GM12878 (cell line): Measurements from ENCODE around the gene ABCA2. TPM values are rescaled to one million over a fixed set of nuclear protein-coding genes. Genes with fewer than 3 reads are reported as not detected.

Experiments
- ATAC-seq: fragments of 200-7000 bp; cut with Tn5 transposase; 3 replicates; pipeline ENCODE4 v1.9.1; 2020; ENCODE audit warnings: mild to moderate bottlenecking, moderate library complexity
- BruUV-seq: library from RNA; stranded (reverse); fragments of 400-500 nt; replicated peaks from 2 replicates; lab custom pipeline; 2021; lab: Mats Ljungman, UMichigan
- CTCF ChIA-PET: fragments of 300-600 bp; sonication (Branson Sonifier 250); formaldehyde crosslinking; extraction: SDS; loops from one replicate; lab custom pipeline; 2021; ENCODE audit warnings: inconsistent platforms; lab: Yijun Ruan, JAX
- POLR2A ChIA-PET: fragments of 350-600 bp; formaldehyde crosslinking; extraction: SDS; loops from one replicate; lab custom pipeline; 2021; ENCODE audit warnings: inconsistent platforms; lab: Charles Lee
- RAD21 ChIA-PET: fragments of 300-600 bp; sonication (Branson Sonifier 250); formaldehyde crosslinking; loops from one replicate; lab custom pipeline; 2023; ENCODE audit warnings: antibody characterized with exemption; ENCODE audit not compliant: unreplicated experiment; lab: Charles Lee
- SMC1A ChIA-PET: fragments of 300-600 bp; sonication (Branson Sonifier 250); formaldehyde crosslinking; loops from one replicate; lab custom pipeline; 2023; ENCODE audit not compliant: unreplicated experiment, uncharacterized antibody; lab: Charles Lee
- DNase-seq: peaks from one replicate; pipeline ENCODE4 v3.0.0-alpha.2; 2011; ENCODE audit warnings: low read depth, low spot score
- FAIRE-seq: peaks from 3 replicates; lab custom pipeline; 2011; peaks lifted over from hg19 to GRCh38; lab: Jason Lieb, UNC
- H2AFZ ChIP-seq: 2 replicates; pipeline ENCODE4 v1.6.0; 2011; ENCODE audit warnings: low read depth, low read length, control low read depth; ENCODE audit not compliant: control insufficient read depth
- H3K27ac ChIP-seq: 2 replicates; pipeline ENCODE4 v1.5.1; 2011; ENCODE audit warnings: control low read depth; ENCODE audit not compliant: control insufficient read depth, insufficient read depth
- H3K27me3 ChIP-seq, 2 experiments: replicated peaks in 1 of 2; 2 replicates each; pipeline versions ENCODE4 v1.6.0 to v1.6.1; 2011; ENCODE audit warnings: low read length in 1 of 2; ENCODE audit not compliant: control insufficient read depth in 2 of 2, insufficient read depth in 2 of 2
- H3K36me3 ChIP-seq, 2 experiments: 2 replicates each; pipeline ENCODE4 v1.5.1; 2011; ENCODE audit warnings: low read length in 1 of 2; ENCODE audit not compliant: control insufficient read depth in 2 of 2, insufficient read depth in 2 of 2
- H3K4me1 ChIP-seq: 2 replicates; pipeline ENCODE4 v1.6.1; 2011; ENCODE audit warnings: mild to moderate bottlenecking, low read length, moderate library complexity, mixed read lengths; ENCODE audit not compliant: control insufficient read depth, insufficient read depth
- H3K4me2 ChIP-seq: 2 replicates; pipeline ENCODE4 v1.6.0; 2011; ENCODE audit warnings: control low read depth; ENCODE audit not compliant: control insufficient read depth, insufficient read depth
- H3K4me3 ChIP-seq: fragments of 200-600 bp; sonication (generic); 2 replicates; pipeline ENCODE4 v1.5.1; 2016
- H3K79me2 ChIP-seq: 2 replicates; pipeline ENCODE4 v1.6.0; 2011; ENCODE audit warnings: low read length; ENCODE audit not compliant: control insufficient read depth, insufficient read depth
- H3K9ac ChIP-seq: 2 replicates; pipeline ENCODE4 v1.8.0; 2011; ENCODE audit warnings: low read length, control low read depth, mixed read lengths; ENCODE audit not compliant: control insufficient read depth, insufficient read depth
- H3K9me3 ChIP-seq: replicated peaks from 3 replicates; pipeline ENCODE4 v1.5.1; 2011; ENCODE audit warnings: mild to moderate bottlenecking, low read length; ENCODE audit not compliant: control insufficient read depth, insufficient read depth
- H4K20me1 ChIP-seq: 2 replicates; pipeline ENCODE4 v1.6.0; 2011; ENCODE audit not compliant: control insufficient read depth, insufficient read depth
- BACH1 ChIP-seq: fragments of 450-650 bp; IDR thresholded peaks from 2 replicates; pipeline ENCODE4 v1.6.1; 2017; ENCODE audit warnings: mild to moderate bottlenecking, borderline replicate concordance
- CEBPB ChIP-seq, 2 experiments: fragments of 150-350 bp in 1 of 2; IDR thresholded peaks; 2 replicates each; pipeline ENCODE4 v1.6.1; 2012 to 2014; ENCODE audit warnings: low read depth in 2 of 2, low read length in 2 of 2, borderline replicate concordance in 1 of 2, inconsistent platforms in 1 of 2
- MTA2 ChIP-seq: fragments of 450-650 bp; IDR thresholded peaks from 2 replicates; pipeline ENCODE4 v1.6.1; 2016; ENCODE audit warnings: low read depth, mild to moderate bottlenecking, moderate library complexity
- SIX5 ChIP-seq: IDR thresholded peaks from 2 replicates; pipeline ENCODE4 v1.6.1; 2011; ENCODE audit warnings: mild to moderate bottlenecking, low read depth, low read length, moderate library complexity; ENCODE audit not compliant: severe bottlenecking
- SMAD5 ChIP-seq: IDR thresholded peaks from 2 replicates; pipeline ENCODE4 v1.6.1; 2016; ENCODE audit warnings: antibody characterized with exemption, low read depth
- WGBS: methylation state at CpG from one replicate; pipeline ENCODE4 v1.1.6; 2016; ENCODE audit warnings: low lambda C conversion rate; ENCODE audit not compliant: insufficient replicate concordance, insufficient coverage; ENCODE audit errors: missing lambda C conversion rate; 5-methylcytosine and 5-hydroxymethylcytosine counted together
- in situ Hi-C: fragments of 300-500 bp; cut with MboI; formaldehyde crosslinking; loops from 9 replicates; pipeline ENCODE4 v1.14.3; 2018; ENCODE audit warnings: mixed read lengths
- intact Hi-C: fragments of 100-400 bp; cut with micrococcal nuclease; formaldehyde crosslinking; loops from one replicate; pipeline ENCODE4 v1.14.2; 2022; ENCODE audit not compliant: unreplicated experiment
- polyA plus RNA-seq, 11 experiments: library from polyadenylated mRNA; depleted of rRNA in 4 of 11; unstranded in 6 of 11; stranded (reverse) in 5 of 11; fragments of >200 nt; fragmentation: Nextera tagmentation in 4 of 11; fragmentation: Illumina TruSeq in 1 of 11; extraction: Ambion mirVana in 4 of 11; extraction: Trizol in 1 of 11; gene quantifications; 1 replicate in 1 of 11; 2 replicates in 10 of 11; pipeline versions ENCODE4 v1.2.1 to v1.2.3, GENCODE V29; 2011 to 2016; ENCODE audit warnings: inconsistent platforms in 2 of 11, missing spikeins in 2 of 11, low read depth in 1 of 11
- total RNA-seq, 4 experiments: library from RNA; depleted of rRNA in 3 of 4; stranded (reverse); fragments of >200 nt in 3 of 4; fragmentation: Illumina TruSeq in 1 of 4; extraction: Trizol in 1 of 4; gene quantifications; 2 replicates each; pipeline versions ENCODE4 v1.2.1 to v1.2.3, GENCODE V29; 2013 to 2021
- TF ChIP-seq, protein P1 (sequence below): fragments of 450-650 bp; IDR thresholded peaks from 2 replicates; pipeline ENCODE4 v1.6.1; 2017; ENCODE audit warnings: mild to moderate bottlenecking, moderate library complexity

ABCA2 gene
- total and polyA plus RNA-seq, 10 of the 15 experiments (the other 5 are each of a cell fraction or from before 2014, with no cell fraction given) = 0.13 to 2.6 (median 0.71) TPM; not detected in 2

DNA sequence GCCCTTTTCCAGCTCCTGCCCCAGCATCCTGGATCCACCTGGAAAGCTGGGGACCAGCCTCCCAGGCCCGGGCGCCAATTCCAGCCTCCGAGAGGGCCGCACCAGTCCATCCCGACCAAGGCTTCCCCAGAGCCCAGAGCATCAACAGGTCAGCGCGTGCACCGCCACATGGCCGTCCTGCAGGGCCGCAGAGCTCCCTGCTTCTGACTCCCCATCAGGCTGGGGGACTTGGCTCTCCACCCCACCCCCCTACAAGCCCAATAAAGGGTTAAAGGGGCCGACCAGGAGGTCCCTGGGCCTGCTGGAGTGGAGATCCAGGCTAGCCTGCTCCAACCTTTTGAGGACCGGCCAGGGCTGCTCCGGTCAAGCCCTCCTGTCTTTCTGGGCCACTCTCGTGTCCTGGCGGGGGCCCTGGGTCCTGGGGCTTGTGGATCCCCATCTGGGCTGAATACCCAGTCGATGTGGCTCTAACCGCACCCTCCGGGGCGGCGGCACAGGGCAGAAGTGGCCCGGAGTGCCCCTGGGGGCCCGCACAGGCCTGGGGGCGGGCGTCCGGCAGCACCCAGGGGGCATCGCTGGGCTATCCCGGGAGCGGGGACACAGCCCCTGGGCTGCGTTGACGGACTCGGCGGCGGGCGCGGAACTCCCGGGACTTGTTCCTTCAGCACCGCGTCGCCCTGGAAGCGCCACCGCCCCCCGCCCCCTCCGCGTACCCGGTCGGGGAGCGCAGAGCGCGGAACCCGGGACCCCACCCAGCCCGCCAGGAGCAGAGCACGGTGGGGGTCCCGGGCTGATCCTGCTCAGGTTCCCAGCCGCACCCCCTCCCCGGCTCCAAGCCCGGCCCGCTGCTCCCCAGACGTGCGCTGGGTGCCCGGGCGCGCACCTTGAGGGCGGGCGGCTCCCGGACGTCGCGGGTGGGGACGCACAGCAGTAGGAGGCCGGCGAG, 25.2 kb upstream of the ABCA2 start:
- TF ChIP-seq CEBPB (IDR thresholded peaks at IDR 0.05; ENCODE audit: borderline replicate concordance in 1 of 2, low read depth in 2 of 2, low read length in 2 of 2) (no peak), BACH1 (no peak), MTA2 (no peak), SMAD5 (no peak), SIX5 (no peak)
- TF ChIP-seq, protein P1, sequence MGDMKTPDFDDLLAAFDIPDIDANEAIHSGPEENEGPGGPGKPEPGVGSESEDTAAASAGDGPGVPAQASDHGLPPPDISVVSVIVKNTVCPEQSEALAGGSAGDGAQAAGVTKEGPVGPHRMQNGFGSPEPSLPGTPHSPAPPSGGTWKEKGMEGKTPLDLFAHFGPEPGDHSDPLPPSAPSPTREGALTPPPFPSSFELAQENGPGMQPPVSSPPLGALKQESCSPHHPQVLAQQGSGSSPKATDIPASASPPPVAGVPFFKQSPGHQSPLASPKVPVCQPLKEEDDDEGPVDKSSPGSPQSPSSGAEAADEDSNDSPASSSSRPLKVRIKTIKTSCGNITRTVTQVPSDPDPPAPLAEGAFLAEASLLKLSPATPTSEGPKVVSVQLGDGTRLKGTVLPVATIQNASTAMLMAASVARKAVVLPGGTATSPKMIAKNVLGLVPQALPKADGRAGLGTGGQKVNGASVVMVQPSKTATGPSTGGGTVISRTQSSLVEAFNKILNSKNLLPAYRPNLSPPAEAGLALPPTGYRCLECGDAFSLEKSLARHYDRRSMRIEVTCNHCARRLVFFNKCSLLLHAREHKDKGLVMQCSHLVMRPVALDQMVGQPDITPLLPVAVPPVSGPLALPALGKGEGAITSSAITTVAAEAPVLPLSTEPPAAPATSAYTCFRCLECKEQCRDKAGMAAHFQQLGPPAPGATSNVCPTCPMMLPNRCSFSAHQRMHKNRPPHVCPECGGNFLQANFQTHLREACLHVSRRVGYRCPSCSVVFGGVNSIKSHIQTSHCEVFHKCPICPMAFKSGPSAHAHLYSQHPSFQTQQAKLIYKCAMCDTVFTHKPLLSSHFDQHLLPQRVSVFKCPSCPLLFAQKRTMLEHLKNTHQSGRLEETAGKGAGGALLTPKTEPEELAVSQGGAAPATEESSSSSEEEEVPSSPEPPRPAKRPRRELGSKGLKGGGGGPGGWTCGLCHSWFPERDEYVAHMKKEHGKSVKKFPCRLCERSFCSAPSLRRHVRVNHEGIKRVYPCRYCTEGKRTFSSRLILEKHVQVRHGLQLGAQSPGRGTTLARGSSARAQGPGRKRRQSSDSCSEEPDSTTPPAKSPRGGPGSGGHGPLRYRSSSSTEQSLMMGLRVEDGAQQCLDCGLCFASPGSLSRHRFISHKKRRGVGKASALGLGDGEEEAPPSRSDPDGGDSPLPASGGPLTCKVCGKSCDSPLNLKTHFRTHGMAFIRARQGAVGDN = no peak
- FAIRE-seq (no peak), ATAC-seq (no peak), DNase-seq (no peak)
- no peak overlapping the region for H3K27ac ChIP-seq
- H3K4me1 ChIP-seq = no peaks in the 10 kb centered on the region
- ChIA-PET CTCF (interaction anchor here (0.8 to 1.5 kb wide), 3 partner anchors 11 to 51 kb away, joined by 3 to 6 read pairs (median 5); no protein-coding TSS in a partner anchor), POLR2A (no interaction called here), RAD21 (no interaction called here), SMC1A (no interaction called here)
- no peak overlapping the region for H2AFZ ChIP-seq
- no peak overlapping the region for H3K4me3 ChIP-seq
- H3K4me2 ChIP-seq = peak overlapping the region; percentile 13; the same call in 1 of the 2 replicates
- intact Hi-C loops = no loop called here
- no peaks in the 10 kb centered on the region for H3K9me3 ChIP-seq
- no peaks in the 10 kb centered on the region for H4K20me1 ChIP-seq
- no peak overlapping the region for H3K9ac ChIP-seq
- H3K27me3 ChIP-seq = peaks cover 11 to 16% of the 10 kb centered on the region in 2 experiments; a peak in 3 of 4 replicates
- WGBS = 30% methylated on average over 30 of the region's 71 CpGs
- no TSS peak for BruUV-seq
- no peaks in the 10 kb centered on the region for H3K36me3 ChIP-seq
- H3K79me2 ChIP-seq = no peaks in the 10 kb centered on the region
- in situ Hi-C loops = no loop called here
